GM12878 (cell line): ENCODE results near the gene SMG5. TPM values are rescaled to one million over a fixed set of nuclear protein-coding genes. Genes with fewer than 3 reads are reported as not detected.

ENCODE experiments used
- ASH2L ChIP-seq: fragments of 300-600, 200-600 bp; sonication (generic); IDR thresholded peaks from 2 replicates; pipeline ENCODE4 v1.6.1; 2017; ENCODE audit warnings: low read depth, mild to moderate bottlenecking, borderline replicate concordance
- BCLAF1 ChIP-seq: fragments of 450-650 bp; IDR thresholded peaks from 2 replicates; pipeline ENCODE4 v1.6.1; 2017; ENCODE audit warnings: antibody characterized with exemption, mild to moderate bottlenecking, moderate library complexity
- EGR1 ChIP-seq, 2 experiments: IDR thresholded peaks; 1 replicate in 1 of 2; 2 replicates in 1 of 2; pipeline ENCODE4 v1.6.1; 2011 to 2012; ENCODE audit warnings: low read depth in 2 of 2, low read length in 2 of 2, borderline replicate concordance in 1 of 2, mild to moderate bottlenecking in 1 of 2, moderate library complexity in 1 of 2
- IKZF2 ChIP-seq, 2 experiments: fragments of 450-650 bp; IDR thresholded peaks; 2 replicates each; pipeline ENCODE4 v1.6.1; 2017; ENCODE audit warnings: mild to moderate bottlenecking in 2 of 2, moderate library complexity in 2 of 2
- NFYB ChIP-seq: IDR thresholded peaks from 2 replicates; pipeline ENCODE4 v1.6.1; 2011; ENCODE audit warnings: low read depth, mild to moderate bottlenecking, low read length, improper control_type of control experiment, moderate library complexity; ENCODE audit not compliant: insufficient read depth
- RBBP5 ChIP-seq: fragments of 200-600 bp; sonication (generic); conservative IDR thresholded peaks from 2 replicates; pipeline ENCODE4 v1.6.1; 2016
- REST ChIP-seq: IDR thresholded peaks from 2 replicates; pipeline ENCODE4 v1.6.1; 2012; ENCODE audit warnings: mild to moderate bottlenecking, low read depth, low read length
- TAF1 ChIP-seq: IDR thresholded peaks from 2 replicates; pipeline ENCODE4 v1.6.1; 2011; ENCODE audit warnings: mild to moderate bottlenecking, low read depth, low read length, borderline replicate concordance
- ZNF217 ChIP-seq: fragments of 450-650 bp; IDR thresholded peaks from 2 replicates; pipeline ENCODE4 v1.6.1; 2017; ENCODE audit warnings: antibody characterized with exemption, mild to moderate bottlenecking
- ZNF592 ChIP-seq: fragments of 450-650 bp; IDR thresholded peaks from 2 replicates; pipeline ENCODE4 v1.6.1; 2017; ENCODE audit warnings: mild to moderate bottlenecking, moderate library complexity
- polyA plus RNA-seq, 11 experiments: library from polyadenylated mRNA; depleted of rRNA in 4 of 11; unstranded in 6 of 11; stranded (reverse) in 5 of 11; fragments of >200 nt; fragmentation: Nextera tagmentation in 4 of 11; fragmentation: Illumina TruSeq in 1 of 11; extraction: Ambion mirVana in 4 of 11; extraction: Trizol in 1 of 11; gene quantifications; 1 replicate in 1 of 11; 2 replicates in 10 of 11; pipeline versions ENCODE4 v1.2.1 to v1.2.3, GENCODE V29; 2011 to 2016; ENCODE audit warnings: inconsistent platforms in 2 of 11, missing spikeins in 2 of 11, low read depth in 1 of 11
- total RNA-seq, 4 experiments: library from RNA; depleted of rRNA in 3 of 4; stranded (reverse); fragments of >200 nt in 3 of 4; fragmentation: Illumina TruSeq in 1 of 4; extraction: Trizol in 1 of 4; gene quantifications; 2 replicates each; pipeline versions ENCODE4 v1.2.1 to v1.2.3, GENCODE V29; 2013 to 2021

Gene SMG5
- total and polyA plus RNA-seq, 10 of the 15 experiments (the other 5 are each of a cell fraction or from before 2014, with no cell fraction given), result 0.76 to 61.5 (median 48.8) TPM

GRCh38 chr1:156268336-156268735 lies 14.3 kb downstream of the SMG5 start (continued):
- TF ChIP-seq ZNF592, result no peak
- no peak for TF ChIP-seq BCLAF1
- no peak for TF ChIP-seq ZNF217
- TF ChIP-seq EGR1 (IDR thresholded peaks at IDR 0.05; ENCODE audit: borderline replicate concordance in 1 of 2, low read depth in 2 of 2, low read length in 2 of 2), result no peak
- TF ChIP-seq IKZF2 (IDR thresholded peaks at IDR 0.05), result no peak
- TF ChIP-seq REST, result no peak
- no peak for TF ChIP-seq TAF1
- TF ChIP-seq ASH2L, result no peak
- no peak for TF ChIP-seq RBBP5
- no peak for TF ChIP-seq NFYB
